Thoracic aorta (tissue), 2 donors: Measurements from ENCODE around the gene URB1. TPM values are rescaled to one million over a fixed set of nuclear protein-coding genes. Genes with fewer than 3 reads are reported as not detected.
"Not testable (repeated sequence)": the region's sequence is repeated elsewhere in the genome, so short reads cannot be mapped to it uniquely, and the experiment has no call there.

Experiments used
- ATAC-seq: fragments of 150-250 bp; one replicate; pipeline ENCODE4 v1.8.0; 2017; ENCODE audit warnings: low read depth; ENCODE audit not compliant: insufficient number of reproducible peaks, low FRiP score
- DNase-seq: peaks from one replicate; pipeline ENCODE4 v3.0.0-alpha.2; 2020; ENCODE audit warnings: low spot score
- H3K27ac ChIP-seq, 2 donors: fragments of 200-600 bp; sonication (generic); 1 replicate in 1 of 2; 2 replicates in 1 of 2; pipeline ENCODE4 v1.5.1; 2016; ENCODE audit warnings: mild to moderate bottlenecking in 2 of 2, moderate library complexity in 2 of 2
- H3K27me3 ChIP-seq: fragments of 200-600 bp; sonication (generic); replicated peaks from 2 replicates; pipeline ENCODE4 v1.6.0; 2016; ENCODE audit warnings: mild to moderate bottlenecking; ENCODE audit not compliant: insufficient read depth
- H3K36me3 ChIP-seq: fragments of 200-600 bp; sonication (generic); one replicate; pipeline ENCODE4 v1.5.1; 2016
- H3K4me1 ChIP-seq, 2 donors: fragments of 200-600 bp; sonication (generic); 1 replicate in 1 of 2; 2 replicates in 1 of 2; pipeline versions ENCODE4 v1.5.1 to v1.6.0; 2016; ENCODE audit warnings: low read depth in 2 of 2, mild to moderate bottlenecking in 1 of 2; ENCODE audit not compliant: control insufficient read depth in 1 of 2
- H3K4me3 ChIP-seq: fragments of 200-600 bp; sonication (generic); 2 replicates; pipeline ENCODE4 v1.5.1; 2016; ENCODE audit warnings: mild to moderate bottlenecking
- H3K9me3 ChIP-seq: fragments of 200-600 bp; sonication (generic); 2 replicates; pipeline ENCODE4 v1.5.1; 2016
- CTCF ChIP-seq: fragments of 200-600 bp; sonication (generic); IDR thresholded peaks from one replicate; pipeline ENCODE4 v1.5.1; 2019; ENCODE audit warnings: antibody characterized with exemption
- total RNA-seq, 2 donors: library from RNA; depleted of rRNA; stranded (reverse); fragments of >200 nt; gene quantifications; one replicate each; pipeline versions ENCODE4 v1.1.0 to v1.2.3, GENCODE V29; 2016

The URB1 gene
- total RNA-seq: 10 to 100 TPM; 35.1 to 64.8 TPM

GRCh38 chr21:32392880-32393676 lies at the start of gene URB1:
Gene URB1, minus strand, starts transcription at chr21:32393012. Its CDS starts 102 bp downstream, at chr21:32392910.
- peak; percentile 92 for ATAC-seq
- H3K27ac ChIP-seq: peak within 1 kb of the TSS; percentile 70 to 82

GRCh38 chr21:32437729-32438128 lies 44.9 kb upstream of the URB1 start:
- no peak for ATAC-seq
- H3K27ac ChIP-seq: no peak overlapping the region
- DNase-seq: no peak
- H3K4me3 ChIP-seq: no peak overlapping the region
- peaks cover 0 to 7% of the 10 kb centered on the region in 2 donors for H3K4me1 ChIP-seq
- no peak for TF ChIP-seq CTCF
- no peaks in the 10 kb centered on the region for H3K27me3 ChIP-seq
- no peaks in the 10 kb centered on the region for H3K9me3 ChIP-seq
- H3K36me3 ChIP-seq: no peaks in the 10 kb centered on the region

More at GRCh38 chr21:32392880-32393676, at the start of gene URB1:
- Histone ChIP-seq H3K4me3 (peak within 1 kb of the TSS; percentile 99), H3K27me3 (no peaks in the 10 kb centered on the region), H3K36me3 (no peaks in the 10 kb centered on the region), H3K4me1 (peaks cover 11 to 43% of the 10 kb centered on the region in 2 donors), H3K9me3 (no peaks in the 10 kb centered on the region)
- DNase-seq: peak; percentile 74
- no peak for TF ChIP-seq CTCF

GRCh38 chr21:32432982-32433660 lies 40.3 kb upstream of the URB1 start:
- H3K27ac ChIP-seq, H3K4me3 ChIP-seq, ATAC-seq, DNase-seq, H3K9me3 ChIP-seq, H3K27me3 ChIP-seq, H3K36me3 ChIP-seq: not testable (repeated sequence)
- peaks cover 1 to 18% of the 10 kb centered on the region in 2 donors for H3K4me1 ChIP-seq

GRCh38 chr21:32427958-32428623 lies 35.3 kb upstream of the URB1 start:
- no peaks in the 10 kb centered on the region for H3K36me3 ChIP-seq
- TF ChIP-seq CTCF: no peak
- ATAC-seq: no peak
- no peaks in the 10 kb centered on the region for H3K27me3 ChIP-seq
- no peak for DNase-seq
- H3K4me3 ChIP-seq: no peak overlapping the region
- H3K27ac ChIP-seq: peak overlapping the region; percentile 41 to 56
- peaks cover 28 to 61% of the 10 kb centered on the region in 2 donors for H3K4me1 ChIP-seq
- H3K9me3 ChIP-seq: no peaks in the 10 kb centered on the region

- ATAC-seq (peak; percentile 81), DNase-seq (no peak)
- Histone ChIP-seq H3K4me1 (peaks cover 28 to 58% of the 10 kb centered on the region in 2 donors), H3K9me3 (no peaks in the 10 kb centered on the region), H3K27me3 (no peaks in the 10 kb centered on the region), H3K36me3 (no peaks in the 10 kb centered on the region), H3K27ac (peak overlapping the region; percentile 40 to 56), H3K4me3 (peak overlapping the region; percentile 21)
- no peak for TF ChIP-seq CTCF
Measured at GRCh38 chr21:32426592-32427051, 33.8 kb upstream of the URB1 start.
